SW 1271 (cell line): ENCODE data around the gene OR3A2.
"Not testable (repeated sequence)": the region's sequence is repeated elsewhere in the genome, so short reads cannot be mapped to it uniquely, and the experiment has no call there.

Experiments used
- DNase-seq, 2 experiments: peaks; one replicate each; lab custom pipeline; 2025; lab: John Stamatoyannopoulos, UW

OR3A2 gene

GRCh38 chr17:3293548-3293947, 92.6 kb downstream of the OR3A2 start:
- DNase-seq = not testable (repeated sequence)

GRCh38 chr17:3282901-3283300, 103.2 kb downstream of the OR3A2 start:
- no peak for DNase-seq

GRCh38 chr17:3276126-3276525, 110.0 kb downstream of the OR3A2 start:
- no peak for DNase-seq

- no peak for DNase-seq
Measured at GRCh38 chr17:3271072-3271848, 114.8 kb downstream of the OR3A2 start.

- no peak for DNase-seq
Measured at GRCh38 chr17:3260600-3260999, 125.5 kb downstream of the OR3A2 start.

GRCh38 chr17:3260163-3260562, 125.9 kb downstream of the OR3A2 start:
- no peak for DNase-seq

GRCh38 chr17:3256575-3256974, 129.5 kb downstream of the OR3A2 start:
- no peak for DNase-seq

- not testable (repeated sequence) for DNase-seq
Measured at GRCh38 chr17:3249013-3249412, 137.1 kb downstream of the OR3A2 start.

- not testable (repeated sequence) for DNase-seq
Measured at GRCh38 chr17:3244841-3245240, 141.3 kb downstream of the OR3A2 start.

GRCh38 chr17:3241044-3241443, 145.1 kb downstream of the OR3A2 start:
- not testable (repeated sequence) for DNase-seq

- not testable (repeated sequence) for DNase-seq
Measured at GRCh38 chr17:3238685-3239084, 147.4 kb downstream of the OR3A2 start.

GRCh38 chr17:3232300-3232699, 153.8 kb downstream of the OR3A2 start:
- not testable (repeated sequence) for DNase-seq
